HG03469 (cell line): ENCODE results near the gene TBC1D10A.

ENCODE experiments used
- ATAC-seq: cut with Tn5 transposase; IDR thresholded peaks from one replicate; pipeline ENCODE4 v1.9.1; 2021; ENCODE audit warnings: mild to moderate bottlenecking, moderate library complexity, moderate number of reproducible peaks; ENCODE audit not compliant: unreplicated experiment

The TBC1D10A gene

GRCh38 chr22:30321461-30321860, 5.3 kb downstream of the TBC1D10A start:
- no peak for ATAC-seq

DNA sequence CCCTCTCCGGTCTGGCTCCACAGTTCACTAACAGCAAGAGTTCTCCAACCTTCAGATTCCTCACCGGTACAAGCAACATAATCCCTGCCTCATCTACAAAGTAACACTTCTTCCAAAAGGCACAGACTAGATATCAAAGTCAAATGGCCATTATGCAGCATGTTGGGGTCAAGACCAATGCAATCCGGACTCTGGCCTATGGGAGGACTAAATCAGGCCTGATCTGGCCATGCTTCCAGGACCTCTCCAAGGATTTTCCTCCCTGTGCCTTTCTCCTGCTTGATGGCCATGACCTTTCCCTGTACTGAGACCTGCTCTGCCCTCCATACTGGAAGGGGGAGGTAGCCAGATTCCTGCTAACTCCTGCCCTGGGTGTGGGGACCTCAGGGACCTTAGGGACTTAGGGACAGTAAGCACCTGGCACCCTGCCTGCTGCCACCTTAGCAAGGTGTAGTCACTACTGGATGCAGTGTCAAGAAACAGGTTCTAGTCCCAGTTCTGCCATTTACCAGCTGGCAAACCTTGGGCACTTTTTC, 6.7 kb downstream of the TBC1D10A start:
- ATAC-seq, result no peak

DNA sequence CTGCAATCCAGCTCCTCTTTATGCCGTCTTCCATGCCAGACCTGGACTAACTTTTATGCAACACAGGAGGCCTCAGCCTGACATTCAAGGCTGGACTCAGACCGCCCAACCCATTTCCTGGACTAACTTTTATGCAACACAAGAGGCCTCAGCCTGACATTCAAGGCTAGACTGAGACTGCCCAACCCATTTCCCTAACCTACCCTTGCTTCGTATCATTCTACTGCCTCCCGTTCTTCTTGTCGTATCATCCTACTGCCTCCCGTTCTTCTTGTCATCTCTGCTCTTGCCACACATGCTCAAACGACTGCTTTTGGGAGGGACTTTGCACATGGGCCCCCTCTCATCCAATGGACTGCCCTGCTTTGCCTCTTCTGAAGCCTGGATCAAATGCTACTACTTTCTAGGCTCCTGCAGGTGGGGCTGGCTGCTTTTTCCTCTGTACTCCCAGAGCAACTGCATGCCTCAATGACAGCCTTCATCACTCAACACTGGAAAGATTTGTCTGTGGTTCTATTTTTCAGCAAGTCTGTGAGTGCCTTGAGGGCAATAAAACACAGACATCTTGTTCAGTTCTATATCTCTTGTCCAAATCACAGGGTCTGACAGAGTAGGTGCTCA, 7.8 kb downstream of the TBC1D10A start:
- ATAC-seq, result no peak

- no peak for ATAC-seq
Measured at GRCh38 chr22:30317778-30318177, 9.0 kb downstream of the TBC1D10A start.

GRCh38 chr22:30315962-30316576, 10.7 kb downstream of the TBC1D10A start:
- ATAC-seq, result no peak

DNA sequence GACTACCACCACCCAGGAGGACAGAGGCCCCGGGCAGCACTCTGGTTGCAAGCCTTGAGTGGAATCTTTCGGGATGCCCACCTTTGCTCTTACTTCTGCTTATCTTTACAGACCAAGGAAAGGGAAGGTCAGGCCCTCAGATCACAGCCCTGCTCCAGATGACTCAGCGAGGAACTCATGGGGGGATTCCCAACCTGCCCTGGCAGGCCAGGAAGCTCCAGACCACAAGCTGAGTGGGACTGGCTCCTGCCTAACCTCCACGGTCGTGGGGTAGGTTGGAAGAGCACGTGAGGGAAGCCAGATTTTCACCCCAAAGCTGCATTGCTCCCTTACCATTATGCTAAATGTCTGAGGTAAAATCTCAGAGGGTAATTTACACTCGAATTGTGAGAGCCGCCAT, 11.8 kb downstream of the TBC1D10A start:
- no peak for ATAC-seq

- ATAC-seq, result no peak
Measured at GRCh38 chr22:30313527-30314363, 13.0 kb downstream of the TBC1D10A start.

DNA sequence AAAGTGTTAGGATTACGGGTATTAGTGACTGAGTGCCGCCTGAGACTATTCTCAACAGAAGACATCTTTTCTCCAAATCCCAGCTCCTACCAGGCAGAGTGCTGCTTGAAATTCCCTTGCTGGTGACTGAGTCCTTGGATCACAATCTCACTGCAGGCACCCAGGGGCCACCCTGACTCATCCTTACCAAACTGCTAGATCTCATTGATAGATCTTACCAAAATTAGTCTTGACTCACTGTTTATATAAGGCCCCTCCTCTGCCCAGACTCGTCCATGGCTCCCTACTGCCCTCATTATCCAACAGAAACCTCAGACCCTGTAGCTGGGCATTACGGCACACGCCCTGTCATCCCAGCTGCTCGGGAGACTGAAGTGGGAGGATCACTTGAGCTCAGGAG, 14.7 kb downstream of the TBC1D10A start:
- ATAC-seq, result no peak

GRCh38 chr22:30310881-30311771, 15.6 kb downstream of the TBC1D10A start:
- ATAC-seq, result no peak

DNA sequence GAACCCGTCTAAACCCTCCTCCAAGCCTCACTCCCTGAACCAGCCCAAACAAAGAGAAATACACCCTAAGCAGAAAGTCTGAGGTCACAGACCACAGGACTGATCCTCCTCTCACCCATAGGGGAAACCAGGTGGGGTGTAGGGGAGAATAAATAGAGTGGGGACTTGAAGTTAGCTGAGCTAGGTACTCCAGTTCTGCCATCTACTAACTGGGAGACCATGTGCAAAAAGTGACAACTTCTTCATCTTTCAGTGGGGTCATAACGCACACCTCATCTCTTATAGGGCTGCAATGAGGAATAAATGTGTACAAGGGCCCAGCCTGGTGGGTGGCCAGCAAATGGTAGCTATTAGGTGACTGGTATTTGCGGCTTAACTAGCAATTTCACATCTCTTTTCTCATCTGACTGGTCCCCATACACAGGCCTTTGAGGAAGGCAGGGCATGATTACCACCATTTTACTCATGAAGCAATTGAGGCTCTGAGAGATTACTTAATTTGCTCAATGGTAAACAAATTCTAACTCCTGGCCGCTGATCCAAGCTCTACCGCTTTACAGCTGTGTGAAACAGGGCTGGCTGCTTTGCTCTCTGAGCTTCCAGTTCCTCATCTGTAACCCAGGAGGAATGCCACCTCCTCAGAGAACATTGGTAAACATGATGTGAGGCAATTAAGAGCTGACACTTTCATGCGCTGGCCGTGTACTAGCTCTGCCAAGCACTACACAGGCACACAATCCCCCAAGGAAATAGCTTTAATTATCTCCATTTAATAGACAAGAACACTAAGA, 16.6 kb downstream of the TBC1D10A start:
- no peak for ATAC-seq

DNA sequence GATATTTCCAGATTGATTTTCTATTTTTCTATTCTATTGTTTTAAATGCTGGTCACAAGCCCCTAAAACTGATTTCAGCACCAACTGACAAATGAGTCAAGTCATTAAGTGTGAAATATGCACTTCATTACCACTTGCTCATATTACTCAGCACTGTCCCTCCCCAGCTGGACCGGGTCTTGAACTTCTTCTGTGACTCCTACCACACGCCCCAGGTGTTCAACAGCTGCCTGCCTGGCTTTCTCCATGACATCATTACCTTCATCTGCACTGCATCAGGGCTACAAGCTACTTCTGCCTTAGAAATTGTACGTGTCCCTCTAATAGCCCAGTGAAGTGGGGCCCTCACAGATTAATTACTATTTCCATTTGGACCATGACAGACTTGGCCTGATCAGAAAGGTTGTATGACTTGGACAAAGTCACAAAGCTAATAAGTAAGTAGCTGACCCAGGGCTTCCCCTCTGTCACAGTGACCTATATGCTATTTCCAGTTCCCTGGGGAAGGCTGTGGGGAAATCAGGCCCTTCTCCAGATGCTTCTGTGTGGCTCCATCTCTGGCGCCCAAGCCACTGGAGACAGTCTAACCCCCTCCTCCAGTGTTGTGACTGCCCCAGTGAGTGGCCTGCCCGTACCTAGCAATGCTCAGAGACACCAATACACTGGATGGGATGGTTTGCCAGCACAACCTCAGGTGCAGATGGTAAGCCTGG, 18.1 kb downstream of the TBC1D10A start:
- no peak for ATAC-seq

DNA sequence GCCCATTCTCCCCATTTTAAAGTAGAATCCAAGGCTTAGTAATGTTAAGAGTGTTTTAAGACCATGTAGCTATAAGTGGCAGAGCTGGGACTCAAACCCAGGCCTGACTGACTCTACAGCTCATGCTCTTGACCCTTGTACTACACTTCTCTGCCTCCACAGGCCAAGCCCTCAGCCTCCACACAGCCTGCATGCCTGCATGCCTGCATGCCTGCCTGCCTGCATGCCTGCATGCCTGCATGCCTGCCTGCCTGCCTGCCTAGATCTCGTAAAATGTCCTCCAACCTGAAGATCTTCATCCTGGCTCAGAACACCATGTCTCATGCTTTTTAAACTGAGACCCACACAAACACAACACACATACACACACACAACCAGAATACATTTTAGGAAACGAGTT, 18.6 kb downstream of the TBC1D10A start:
- no peak for ATAC-seq

- no peak for ATAC-seq
Measured at GRCh38 chr22:30307041-30307574, 19.6 kb downstream of the TBC1D10A start.

DNA sequence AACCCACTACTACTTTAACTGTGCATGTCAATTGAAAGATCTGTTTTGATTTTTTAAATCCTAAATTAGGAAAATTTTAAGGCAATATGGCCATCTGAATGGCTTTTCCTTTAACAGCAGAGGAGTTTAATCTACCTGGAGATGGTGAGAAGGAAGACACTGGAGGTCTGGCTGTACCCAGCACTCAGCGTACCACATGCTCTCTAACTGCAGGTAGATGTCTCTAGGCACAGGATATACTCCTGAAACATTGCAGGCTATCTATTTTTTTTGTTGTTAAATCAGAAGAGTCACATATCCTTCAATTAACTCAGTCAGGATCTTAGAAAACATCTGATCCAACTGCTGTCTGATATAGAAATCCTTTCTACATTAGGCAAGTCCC, 20.1 kb downstream of the TBC1D10A start:
- ATAC-seq, result no peak

- no peak for ATAC-seq
Measured at GRCh38 chr22:30305906-30306626, 20.7 kb downstream of the TBC1D10A start.

DNA sequence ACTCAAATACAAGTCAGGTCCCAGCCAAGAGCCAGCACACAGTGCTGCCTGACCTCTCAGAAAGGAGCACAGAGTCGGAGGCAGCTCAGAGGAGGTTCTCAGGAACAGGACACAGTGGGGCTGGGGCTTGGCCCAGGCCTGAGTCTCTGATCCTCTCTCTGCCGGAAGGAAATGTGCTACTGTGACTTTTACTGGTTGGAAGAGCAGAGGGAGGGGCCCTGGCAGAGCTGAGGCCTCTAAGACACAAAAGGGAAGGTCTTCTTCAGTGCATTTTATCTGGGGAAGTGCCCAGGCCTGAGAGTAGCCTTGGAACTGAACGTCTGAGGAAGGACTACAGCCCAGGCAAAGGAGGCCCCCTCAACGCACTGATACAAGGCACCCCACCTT, 21.2 kb downstream of the TBC1D10A start:
- no peak for ATAC-seq

DNA sequence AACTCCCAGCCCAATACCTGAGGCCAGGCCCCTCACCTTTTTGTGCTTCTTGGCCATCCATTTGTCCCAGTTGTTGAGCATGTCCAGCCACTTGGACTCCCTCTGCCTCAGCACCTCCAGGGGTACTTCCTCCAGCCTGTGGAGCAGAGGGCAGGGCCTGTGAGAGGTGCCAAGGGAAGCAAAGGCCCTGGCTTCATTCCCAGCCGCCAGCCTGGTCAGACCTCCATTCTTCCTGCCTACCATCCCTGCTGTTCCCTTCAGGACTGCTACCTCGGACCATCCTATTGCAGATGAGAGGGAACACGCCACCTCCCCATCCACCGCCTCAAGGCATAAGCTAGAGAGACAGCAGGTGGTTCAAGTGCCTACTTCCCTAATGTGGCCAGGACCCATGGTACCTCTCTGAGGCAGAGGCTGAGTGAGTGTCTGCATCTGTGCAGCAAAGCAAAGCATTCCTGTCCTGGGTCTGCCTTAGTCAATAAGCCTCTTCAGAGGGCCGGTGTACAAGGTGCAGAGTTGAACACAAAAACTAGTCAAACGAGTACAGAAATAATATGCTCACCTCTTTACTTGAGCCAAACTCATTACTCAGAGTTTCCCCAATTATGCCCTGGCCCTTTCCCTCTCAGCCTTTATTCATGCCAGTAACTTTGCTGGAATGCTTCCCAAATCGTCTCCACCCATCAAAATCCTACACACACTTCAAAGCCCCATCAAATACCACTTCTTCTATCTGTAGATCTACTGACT, 22.1 kb downstream of the TBC1D10A start:
- ATAC-seq, result no peak

- no peak for ATAC-seq
Measured at GRCh38 chr22:30302810-30303138, 24.0 kb downstream of the TBC1D10A start.
